H1 (cell line): ENCODE data around the gene CADM1. TPM values are rescaled to one million over a fixed set of nuclear protein-coding genes. Genes with fewer than 3 reads are reported as not detected.

Source experiments
- CTCF ChIA-PET: fragments of 300-600 bp; sonication (Branson Sonifier 250); formaldehyde crosslinking; loops from one replicate; lab custom pipeline; 2021; ENCODE audit not compliant: partially characterized antibody; lab: Charles Lee
- POLR2A ChIA-PET: fragments of 300-600 bp; sonication (Branson Sonifier 250); formaldehyde crosslinking; loops from one replicate; lab custom pipeline; 2021; ENCODE audit warnings: inconsistent platforms; ENCODE audit not compliant: partially characterized antibody; lab: Charles Lee
- DNase-seq, 2 experiments: peaks; one replicate each; pipeline versions ENCODE4 v3.0.0 to v3.0.0-alpha.2; 2010 to 2022; ENCODE audit warnings: low spot score in 2 of 2, low read depth in 1 of 2, mixed read lengths in 1 of 2
- FAIRE-seq: peaks from 2 replicates; lab custom pipeline; 2011; peaks lifted over from hg19 to GRCh38; lab: Jason Lieb, UNC
- H2AFZ ChIP-seq: 2 replicates; pipeline ENCODE4 v1.8.1; 2012; ENCODE audit warnings: low read length, inconsistent platforms
- H2AK5ac ChIP-seq: 2 replicates; pipeline ENCODE4 v1.6.1; 2013; ENCODE audit warnings: low read depth, low read length
- H2BK120ac ChIP-seq: replicated peaks from 2 replicates; pipeline ENCODE3; 2013; ENCODE audit warnings: low read depth, low read length, inconsistent platforms
- H2BK12ac ChIP-seq: 2 replicates; pipeline ENCODE4 v1.6.1; 2013; ENCODE audit warnings: low read depth, low read length
- H2BK15ac ChIP-seq: 2 replicates; pipeline ENCODE4 v1.6.1; 2013; ENCODE audit warnings: low read length
- H2BK20ac ChIP-seq: 2 replicates; pipeline ENCODE4 v1.6.1; 2013; ENCODE audit warnings: low read length
- H2BK5ac ChIP-seq: 2 replicates; pipeline ENCODE4 v1.6.1; 2013; ENCODE audit warnings: low read depth, low read length
- H3K14ac ChIP-seq: 2 replicates; pipeline ENCODE4 v1.6.1; 2013; ENCODE audit warnings: inconsistent platforms; ENCODE audit not compliant: insufficient read length
- H3K18ac ChIP-seq: 2 replicates; pipeline ENCODE4 v1.6.1; 2013; ENCODE audit warnings: low read length; ENCODE audit errors: extremely low read depth
- H3K23ac ChIP-seq: 2 replicates; pipeline ENCODE4 v1.6.1; 2013; ENCODE audit warnings: inconsistent platforms; ENCODE audit not compliant: insufficient read length
- H3K23me2 ChIP-seq: 2 replicates; pipeline ENCODE4 v1.6.1; 2013; ENCODE audit warnings: low read depth, low read length
- H3K27ac ChIP-seq: 2 replicates; pipeline ENCODE4 v1.6.1; 2011; ENCODE audit warnings: low read depth, low read length, inconsistent platforms
- H3K27me3 ChIP-seq, 4 experiments: replicated peaks in 1 of 4; 1 replicate in 1 of 4; 2 replicates in 3 of 4; pipeline versions ENCODE4 v1.6.1 to v1.8.1; 2011 to 2013; ENCODE audit warnings: low read length in 3 of 4, mild to moderate bottlenecking in 3 of 4, inconsistent platforms in 2 of 4, mixed read lengths in 2 of 4, moderate library complexity in 1 of 4; ENCODE audit not compliant: control insufficient read depth in 3 of 4, insufficient read depth in 3 of 4; ENCODE audit errors: extremely low read depth in 1 of 4
- H3K36me3 ChIP-seq, 4 experiments: 2 replicates each; pipeline versions ENCODE4 v1.6.1 to v1.8.1; 2011 to 2013; ENCODE audit warnings: mild to moderate bottlenecking in 4 of 4, low read length in 3 of 4, moderate library complexity in 2 of 4, control low read depth in 1 of 4, inconsistent platforms in 1 of 4; ENCODE audit not compliant: insufficient read depth in 4 of 4, control insufficient read depth in 2 of 4
- H3K4ac ChIP-seq: replicated peaks from 2 replicates; pipeline ENCODE3; 2013; ENCODE audit warnings: low read length, low read depth, mixed read lengths, inconsistent platforms; ENCODE audit not compliant: insufficient read length
- H3K4me1 ChIP-seq, 4 experiments: replicated peaks in 1 of 4; 1 replicate in 1 of 4; 2 replicates in 3 of 4; pipeline versions ENCODE4 v1.6.1 to v1.8.1; 2011 to 2013; ENCODE audit warnings: low read length in 3 of 4, inconsistent platforms in 2 of 4, mixed read lengths in 1 of 4; ENCODE audit not compliant: insufficient read depth in 4 of 4, control insufficient read depth in 3 of 4
- H3K4me2 ChIP-seq, 2 experiments: 2 replicates each; pipeline versions ENCODE4 v1.6.1 to v1.8.1; 2011 to 2013; ENCODE audit warnings: low read depth in 2 of 2, low read length in 2 of 2, control low read depth in 1 of 2, inconsistent platforms in 1 of 2, mild to moderate bottlenecking in 1 of 2; ENCODE audit not compliant: insufficient read depth in 1 of 2
- H3K4me3 ChIP-seq, 4 experiments: fragments of 200-600, 300-600 bp in 1 of 4; sonication (generic), shearing (Covaris generic), sonication (Bioruptor Twin) in 1 of 4; 2 replicates each; pipeline versions ENCODE4 v1.5.1 to v1.8.1; 2011 to 2016; ENCODE audit warnings: low read length in 4 of 4, low read depth in 3 of 4, control low read depth in 2 of 4, inconsistent platforms in 2 of 4, mild to moderate bottlenecking in 2 of 4, mixed read lengths in 1 of 4, moderate library complexity in 1 of 4; ENCODE audit not compliant: insufficient read depth in 2 of 4; ENCODE audit errors: extremely low read depth in 1 of 4
- H3K56ac ChIP-seq: replicated peaks from 2 replicates; pipeline ENCODE3; 2013; ENCODE audit warnings: low read depth, mild to moderate bottlenecking, mixed read lengths, low read length, inconsistent platforms; ENCODE audit not compliant: insufficient read length
- H3K79me1 ChIP-seq: 2 replicates; pipeline ENCODE4 v1.6.1; 2013; ENCODE audit warnings: low read depth, low read length, control low read depth
- H3K79me2 ChIP-seq, 2 experiments: 2 replicates each; pipeline versions ENCODE4 v1.6.1 to v1.8.1; 2012 to 2013; ENCODE audit warnings: low read length in 2 of 2, mild to moderate bottlenecking in 2 of 2, inconsistent platforms in 1 of 2; ENCODE audit not compliant: insufficient read depth in 2 of 2, control insufficient read depth in 1 of 2
- H3K9ac ChIP-seq, 4 experiments: replicated peaks in 1 of 4; 1 replicate in 1 of 4; 2 replicates in 3 of 4; pipeline versions ENCODE4 v1.6.1 to v1.8.1; 2011 to 2013; ENCODE audit warnings: low read depth in 3 of 4, low read length in 3 of 4, control low read depth in 2 of 4, mild to moderate bottlenecking in 2 of 4, moderate library complexity in 2 of 4, inconsistent platforms in 1 of 4; ENCODE audit errors: extremely low read depth in 1 of 4
- H3K9me3 ChIP-seq, 2 experiments: 2 replicates each; pipeline versions ENCODE4 v1.6.1 to v1.8.1; 2012 to 2013; ENCODE audit warnings: mild to moderate bottlenecking in 2 of 2, moderate library complexity in 2 of 2, control low read depth in 1 of 2, inconsistent platforms in 1 of 2, low read depth in 1 of 2, low read length in 1 of 2, mixed read lengths in 1 of 2; ENCODE audit not compliant: insufficient read depth in 2 of 2
- H4K20me1 ChIP-seq, 2 experiments: replicated peaks in 1 of 2; 2 replicates each; pipeline versions ENCODE3 to v1.8.1; 2011 to 2013; ENCODE audit warnings: inconsistent platforms in 2 of 2, low read length in 2 of 2, mild to moderate bottlenecking in 1 of 2; ENCODE audit not compliant: insufficient read depth in 2 of 2, control insufficient read depth in 1 of 2
- H4K5ac ChIP-seq: 2 replicates; pipeline ENCODE4 v1.6.1; 2013; ENCODE audit warnings: low read length, low read depth, mixed read lengths, inconsistent platforms; ENCODE audit not compliant: insufficient read length
- H4K8ac ChIP-seq: 2 replicates; pipeline ENCODE4 v1.8.0; 2013; ENCODE audit warnings: mild to moderate bottlenecking, moderate library complexity, low read length, inconsistent platforms; ENCODE audit not compliant: insufficient read depth; ENCODE audit errors: extremely low read depth
- H4K91ac ChIP-seq: replicated peaks from 2 replicates; pipeline ENCODE3; 2013; ENCODE audit warnings: low read length, mixed read lengths, inconsistent platforms; ENCODE audit not compliant: insufficient read length
- CREB1 ChIP-seq: IDR thresholded peaks from 2 replicates; pipeline ENCODE4 v1.6.1; 2012; ENCODE audit warnings: inconsistent platforms
- CTBP2 ChIP-seq: IDR thresholded peaks from 2 replicates; pipeline ENCODE4 v1.7.0; 2011; ENCODE audit warnings: borderline replicate concordance, mild to moderate bottlenecking, moderate library complexity, mixed read lengths, low read length; ENCODE audit not compliant: insufficient read depth, insufficient read length
- EZH2 ChIP-seq: fragments of 200-600 bp; sonication (generic); IDR thresholded peaks from 2 replicates; pipeline ENCODE4 v1.7.1; 2012; ENCODE audit warnings: low read depth, mild to moderate bottlenecking, moderate library complexity, low read length, inconsistent platforms; ENCODE audit not compliant: severe bottlenecking
- GTF2F1 ChIP-seq: IDR thresholded peaks from 2 replicates; pipeline ENCODE4 v1.6.1; 2012; ENCODE audit warnings: low read depth, low read length, improper control_type of control experiment, borderline replicate concordance
- HDAC2 ChIP-seq, 2 experiments: fragments of 300-600 bp in 1 of 2; sonication (generic) in 1 of 2; IDR thresholded peaks; 2 replicates each; pipeline ENCODE4 v1.6.1; 2011 to 2012; ENCODE audit warnings: low read depth in 2 of 2, low read length in 2 of 2, mild to moderate bottlenecking in 2 of 2, moderate library complexity in 2 of 2, borderline replicate concordance in 1 of 2, inconsistent platforms in 1 of 2
- HDAC6 ChIP-seq: IDR thresholded peaks from one replicate; pipeline ENCODE4 v1.7.1; 2012; ENCODE audit warnings: low read depth, mild to moderate bottlenecking, inconsistent platforms, low read length, moderate library complexity
- JUN ChIP-seq: IDR thresholded peaks from 2 replicates; pipeline ENCODE4 v1.6.1; 2011; ENCODE audit warnings: low read depth, mild to moderate bottlenecking, improper control_type of control experiment, low read length
- NRF1 ChIP-seq: IDR thresholded peaks from 2 replicates; pipeline ENCODE4 v1.6.1; 2011; ENCODE audit warnings: mild to moderate bottlenecking, low read depth, low read length, improper control_type of control experiment
- PHF8 ChIP-seq: fragments of 200-600 bp; sonication (generic); conservative IDR thresholded peaks from 2 replicates; pipeline ENCODE4 v1.7.1; 2012; ENCODE audit warnings: low read depth, mild to moderate bottlenecking, inconsistent platforms, low read length, moderate library complexity
- POLR2A ChIP-seq, 2 experiments: IDR thresholded peaks; 1 replicate in 1 of 2; 2 replicates in 1 of 2; pipeline ENCODE4 v1.6.1; 2011; ENCODE audit warnings: low read depth in 2 of 2, low read length in 2 of 2, mild to moderate bottlenecking in 2 of 2; ENCODE audit errors: control extremely low read depth in 1 of 2
- POLR2AphosphoS5 ChIP-seq: IDR thresholded peaks from 2 replicates; pipeline ENCODE4 v1.6.1; 2011; ENCODE audit warnings: low read depth, low read length
- RAD21 ChIP-seq, 2 experiments: IDR thresholded peaks in 1 of 2; conservative IDR thresholded peaks in 1 of 2; 2 replicates each; pipeline ENCODE4 v1.6.1; 2011; ENCODE audit warnings: low read depth in 2 of 2, low read length in 2 of 2, improper control_type of control experiment in 1 of 2, inconsistent platforms in 1 of 2, mild to moderate bottlenecking in 1 of 2, moderate library complexity in 1 of 2
- TAF1 ChIP-seq: IDR thresholded peaks from 2 replicates; pipeline ENCODE4 v1.6.1; 2011; ENCODE audit warnings: mild to moderate bottlenecking, low read depth, low read length
- TBP ChIP-seq: IDR thresholded peaks from 2 replicates; pipeline ENCODE4 v1.6.1; 2011; ENCODE audit warnings: low read depth, low read length, improper control_type of control experiment
- WGBS, 2 experiments: shearing (Covaris generic) in 1 of 2; methylation state at CpG; one replicate each; pipeline versions ENCODE4 v1.1.6 to v1.1.7; 2013 to 2015; ENCODE audit warnings: low lambda C conversion rate in 2 of 2, mixed read lengths in 2 of 2, inconsistent platforms in 1 of 2, low coverage in 1 of 2, missing lambda C conversion rate in 1 of 2; ENCODE audit not compliant: insufficient replicate concordance in 2 of 2, insufficient coverage in 1 of 2, insufficient read length in 1 of 2; ENCODE audit errors: extremely low coverage in 1 of 2, missing lambda C conversion rate in 1 of 2; 5-methylcytosine and 5-hydroxymethylcytosine counted together
- polyA plus RNA-seq, 7 experiments: library from polyadenylated mRNA; depleted of rRNA in 3 of 7; stranded (reverse) in 5 of 7; unstranded in 2 of 7; fragments of >200 nt in 5 of 7; fragments of 200-250 nt in 2 of 7; gene quantifications; 1 replicate in 5 of 7; 2 replicates in 1 of 7; 4 replicates in 1 of 7; pipeline versions ENCODE4 v1.2.1 to v1.2.3, GENCODE V29; 2011 to 2013; ENCODE audit warnings: missing spikeins in 2 of 7, mixed read lengths in 2 of 7
- total RNA-seq: library from RNA; stranded (reverse); fragmentation: NEBNext Ultra II Directional; extraction: Animal tissue kit (Norgen Biotek cat#: 25700); gene quantifications from 2 replicates; pipeline ENCODE4 v1.2.1, GENCODE V29; 2021

Gene CADM1
- total and polyA plus RNA-seq, 2 of the 8 experiments (the other 6 are each of a cell fraction or from before 2014, with no cell fraction given) = 8.3 to 25.3 TPM

DNA sequence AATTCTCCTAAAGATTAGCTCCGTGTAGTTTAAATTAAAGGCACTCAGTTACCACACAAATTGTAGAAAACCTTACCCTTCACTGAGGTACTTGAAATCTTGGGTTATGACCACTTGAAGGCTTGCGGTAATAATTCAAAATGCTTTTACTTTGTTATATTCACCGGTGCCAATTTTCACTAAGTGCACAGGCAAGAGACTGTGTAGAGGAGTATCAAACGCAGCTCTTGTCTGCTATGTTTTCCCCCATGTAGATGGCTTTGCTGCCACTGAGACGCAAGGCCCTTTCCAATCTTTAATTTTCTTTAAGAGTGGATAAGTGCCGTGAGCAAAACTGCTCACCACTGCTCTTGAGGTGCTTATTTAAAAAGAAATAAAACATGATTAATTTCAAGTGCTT lies 155.8 kb downstream of the CADM1 start:
- Histone ChIP-seq H4K8ac (no peak overlapping the region), H3K9me3 (no peaks in the 10 kb centered on the region), H2BK12ac (no peak overlapping the region), H3K4me2 (no peak overlapping the region), H3K36me3 (no peaks in the 10 kb centered on the region), H2AFZ (no peak overlapping the region), H3K4me1 (no peaks in the 10 kb centered on the region), H3K27ac (no peak overlapping the region), H4K91ac (no peak overlapping the region), H3K79me2 (no peaks in the 10 kb centered on the region), H3K56ac (no peak overlapping the region), H2BK20ac (no peak overlapping the region), H3K9ac (no peak overlapping the region), H2BK15ac (no peak overlapping the region), H3K4ac (no peak overlapping the region), H2BK120ac (no peak overlapping the region), H4K5ac (no peak overlapping the region), H3K27me3 (no peaks in the 10 kb centered on the region), H3K18ac (no peak overlapping the region), H3K23ac (no peak overlapping the region), H3K14ac (no peak overlapping the region), H3K79me1 (no peaks in the 10 kb centered on the region), H3K23me2 (no peaks in the 10 kb centered on the region), H2AK5ac (no peak overlapping the region), H2BK5ac (no peak overlapping the region), H4K20me1 (no peaks in the 10 kb centered on the region), H3K4me3 (no peak overlapping the region)
- ChIA-PET CTCF (interaction anchor here (0.9 to 1.5 kb wide), 3 partner anchors 14 to 331 kb away, joined by 3 to 5 read pairs (median 4); no protein-coding TSS in a partner anchor), POLR2A (no interaction called here)
- DNase-seq (no peak), FAIRE-seq (no peak)
- WGBS, 2 experiments = 90% methylated on average over 6 of the region's 6 CpGs; no CpG with 5 or more reads in 1 of the 2 experiments
- TF ChIP-seq EZH2 (no peak), POLR2A (IDR thresholded peaks at IDR 0.05; ENCODE audit: control extremely low read depth in 1 of 2, low read depth in 2 of 2, low read length in 2 of 2) (no peak), CREB1 (no peak), PHF8 (no peak), GTF2F1 (no peak), HDAC6 (no peak), TBP (no peak), POLR2AphosphoS5 (no peak), NRF1 (no peak), TAF1 (no peak), RAD21 (IDR thresholded peaks at IDR 0.05 in 1 of 2, conservative IDR thresholded peaks at IDR 0.05 in 1 of 2; ENCODE audit: low read depth in 2 of 2, low read length in 2 of 2) (no peak), HDAC2 (IDR thresholded peaks at IDR 0.05; ENCODE audit: borderline replicate concordance in 1 of 2, low read depth in 2 of 2, low read length in 2 of 2) (no peak), JUN (no peak), CTBP2 (no peak)
